Measurements from ENCODE around the gene ALG8.

GRCh38 chr11:78112582-78113275, 26.7 kb downstream of the ALG8 start:
- TF ChIP-seq CTCF (IDR thresholded peaks at IDR 0.05) (no peak), POLR2A (IDR thresholded peaks at IDR 0.05) (no peak)
